ENCODE data around the gene BICD2. TPM values are rescaled to one million over a fixed set of nuclear protein-coding genes. Genes with fewer than 3 reads are reported as not detected.

The BICD2 gene
- total RNA-seq, 1 donor from 2014 or later, result 29.2 TPM

DNA sequence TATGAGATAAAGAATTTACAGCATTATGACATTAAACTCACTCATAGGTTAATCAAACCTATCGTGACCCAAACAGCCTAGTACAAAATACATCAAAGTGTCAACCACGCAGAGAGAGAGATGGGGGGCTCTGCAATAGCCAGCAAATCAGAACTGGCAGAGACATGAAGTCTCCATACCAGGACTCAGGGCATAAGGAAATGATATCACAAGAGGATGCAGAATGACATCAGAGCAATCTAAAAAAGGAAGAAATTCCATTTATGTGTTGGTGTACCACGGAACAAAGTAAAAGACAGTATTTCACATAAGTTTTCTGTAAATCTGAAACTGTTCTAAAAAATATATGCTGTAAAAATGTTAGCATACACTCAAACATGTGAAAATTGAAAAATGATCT is 24.6 kb downstream of the BICD2 start:
- peak overlapping the region in 1 of 3 donors; percentile 7 for H3K9ac ChIP-seq (ENCODE audit: low read depth in 1 of 3, low read length in 3 of 3)
- H3K4me1 ChIP-seq (ENCODE audit: control insufficient read depth in 3 of 3, insufficient read depth in 3 of 3, low read length in 3 of 3), result peaks cover 43 to 58% (median 46%) of the 10 kb centered on the region in 3 donors
- no peaks in the 10 kb centered on the region for H3K36me3 ChIP-seq (ENCODE audit: control insufficient read depth in 3 of 3, insufficient read depth in 3 of 3, low read length in 3 of 3)
- peak overlapping the region; percentile 23 for H3K27ac ChIP-seq (ENCODE audit: low read depth, low read length)
- H3K27me3 ChIP-seq (ENCODE audit: control insufficient read depth in 3 of 3, insufficient read depth in 3 of 3, low read length in 3 of 3), result no peaks in the 10 kb centered on the region
- H3K9me3 ChIP-seq (ENCODE audit: control insufficient read depth in 3 of 3, low read length in 3 of 3), result no peaks in the 10 kb centered on the region
- H3K4me3 ChIP-seq (ENCODE audit: low read length in 3 of 3), result no peak overlapping the region

DNA sequence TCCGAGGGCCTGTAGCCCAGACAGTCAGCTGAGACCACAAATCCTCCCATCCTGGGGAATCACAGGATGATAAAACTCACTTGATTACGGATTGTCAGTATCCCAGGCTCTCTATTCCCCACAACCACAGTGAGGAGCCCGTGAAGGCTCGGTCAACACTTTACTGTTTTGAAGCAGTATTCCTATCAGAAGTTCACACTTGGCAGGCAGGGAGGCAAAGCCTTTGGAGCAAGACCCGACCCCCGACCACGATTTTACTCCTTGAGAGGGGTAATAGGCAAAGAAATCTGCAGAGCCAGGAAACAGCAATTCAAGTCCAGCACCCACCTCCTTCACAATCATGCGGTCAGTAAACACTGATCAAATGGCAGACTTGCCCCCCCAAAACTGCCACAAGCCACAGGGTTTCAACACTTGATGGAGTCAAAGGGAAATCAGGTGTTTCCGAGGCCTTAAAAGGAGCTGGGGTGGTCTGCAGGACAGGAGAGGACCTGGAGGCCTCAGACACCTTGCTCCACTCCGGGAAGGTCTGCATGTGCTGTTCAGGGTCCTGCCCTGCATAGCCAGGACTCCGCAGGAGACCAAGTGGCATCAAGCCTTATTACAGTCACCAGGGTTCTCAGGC is 25.2 kb downstream of the BICD2 start:
- no peaks in the 10 kb centered on the region for H3K9me3 ChIP-seq (ENCODE audit: control insufficient read depth in 3 of 3, low read length in 3 of 3)
- peak overlapping the region; percentile 26 for H3K27ac ChIP-seq (ENCODE audit: low read depth, low read length)
- H3K4me3 ChIP-seq (ENCODE audit: low read length in 3 of 3), result no peak overlapping the region
- no peaks in the 10 kb centered on the region for H3K36me3 ChIP-seq (ENCODE audit: control insufficient read depth in 3 of 3, insufficient read depth in 3 of 3, low read length in 3 of 3)
- no peaks in the 10 kb centered on the region for H3K27me3 ChIP-seq (ENCODE audit: control insufficient read depth in 3 of 3, insufficient read depth in 3 of 3, low read length in 3 of 3)
- peak overlapping the region in 1 of 3 donors; percentile 11 for H3K9ac ChIP-seq (ENCODE audit: low read depth in 1 of 3, low read length in 3 of 3)
- peaks cover 43 to 63% (median 46%) of the 10 kb centered on the region in 3 donors for H3K4me1 ChIP-seq (ENCODE audit: control insufficient read depth in 3 of 3, insufficient read depth in 3 of 3, low read length in 3 of 3)

DNA sequence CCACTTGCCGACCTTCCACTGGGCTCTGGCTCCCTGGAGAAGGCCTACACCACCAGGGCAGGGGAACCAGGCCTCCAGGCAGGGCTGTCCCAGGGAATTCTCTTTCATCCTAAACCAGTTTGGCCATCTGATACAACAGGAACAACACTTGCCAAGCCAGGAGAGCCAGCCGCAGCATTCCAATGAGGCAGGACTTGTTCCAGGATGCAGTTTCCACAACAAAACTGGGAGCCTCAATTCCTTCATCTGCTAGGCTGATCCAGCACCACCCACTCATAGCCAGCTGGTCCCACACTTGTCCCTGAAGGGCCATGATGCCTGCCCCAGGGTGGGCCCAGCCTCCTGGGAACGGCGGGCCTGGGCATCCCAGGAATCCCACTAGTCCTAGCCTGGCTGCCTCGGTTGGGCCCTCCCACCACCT is 26.0 kb downstream of the BICD2 start:
- Histone ChIP-seq H3K27ac (ENCODE audit: low read depth, low read length) (peak overlapping the region; percentile 26), H3K36me3 (ENCODE audit: control insufficient read depth in 3 of 3, insufficient read depth in 3 of 3, low read length in 3 of 3) (no peaks in the 10 kb centered on the region), H3K27me3 (ENCODE audit: control insufficient read depth in 3 of 3, insufficient read depth in 3 of 3, low read length in 3 of 3) (no peaks in the 10 kb centered on the region), H3K4me1 (ENCODE audit: control insufficient read depth in 3 of 3, insufficient read depth in 3 of 3, low read length in 3 of 3) (peaks cover 43 to 63% (median 46%) of the 10 kb centered on the region in 3 donors), H3K4me3 (ENCODE audit: low read length in 3 of 3) (no peak overlapping the region), H3K9ac (ENCODE audit: low read depth in 1 of 3, low read length in 3 of 3) (peak overlapping the region in 1 of 3 donors; percentile 40), H3K9me3 (ENCODE audit: control insufficient read depth in 3 of 3, low read length in 3 of 3) (no peaks in the 10 kb centered on the region)

DNA sequence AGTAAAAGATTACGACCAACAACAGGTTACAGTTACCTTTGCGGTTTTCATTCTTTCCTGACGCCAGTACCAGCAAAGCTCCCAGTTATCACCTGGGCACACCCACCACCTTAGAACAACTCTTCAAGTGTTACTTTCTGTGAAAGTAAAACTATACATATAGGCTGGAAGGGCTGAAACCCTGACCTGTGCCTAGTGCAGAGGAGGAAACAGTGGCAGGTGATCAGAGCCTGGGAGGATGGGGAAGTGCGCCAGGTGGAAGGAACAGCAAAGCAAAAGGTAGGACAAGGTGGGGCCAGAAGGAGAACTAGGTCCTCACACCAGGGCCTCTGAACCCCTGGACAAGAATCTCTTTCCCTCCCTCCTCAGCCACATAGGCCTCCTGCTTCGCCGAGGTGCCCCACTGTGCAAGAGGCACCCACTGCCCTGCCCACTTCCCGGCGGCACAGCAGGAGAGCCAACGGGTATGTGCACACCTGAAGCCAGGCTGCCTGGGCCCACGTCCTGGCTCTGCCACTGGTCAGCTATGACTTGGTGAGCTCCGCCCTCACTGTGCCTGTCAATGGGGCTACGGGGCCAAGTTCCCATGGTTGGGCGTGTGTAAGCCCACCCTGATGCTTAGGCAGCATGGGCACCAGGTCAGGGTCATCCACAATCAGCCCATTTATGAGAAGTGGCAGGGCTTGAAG is 26.9 kb downstream of the BICD2 start:
- H3K4me3 ChIP-seq (ENCODE audit: low read length in 3 of 3), result no peak overlapping the region
- H3K9me3 ChIP-seq (ENCODE audit: control insufficient read depth in 3 of 3, low read length in 3 of 3), result no peaks in the 10 kb centered on the region
- peaks cover 43 to 63% (median 46%) of the 10 kb centered on the region in 3 donors for H3K4me1 ChIP-seq (ENCODE audit: control insufficient read depth in 3 of 3, insufficient read depth in 3 of 3, low read length in 3 of 3)
- H3K27me3 ChIP-seq (ENCODE audit: control insufficient read depth in 3 of 3, insufficient read depth in 3 of 3, low read length in 3 of 3), result no peaks in the 10 kb centered on the region
- H3K36me3 ChIP-seq (ENCODE audit: control insufficient read depth in 3 of 3, insufficient read depth in 3 of 3, low read length in 3 of 3), result no peaks in the 10 kb centered on the region
- H3K9ac ChIP-seq (ENCODE audit: low read depth in 1 of 3, low read length in 3 of 3), result no peak overlapping the region
- peak overlapping the region; percentile 11 for H3K27ac ChIP-seq (ENCODE audit: low read depth, low read length)

DNA sequence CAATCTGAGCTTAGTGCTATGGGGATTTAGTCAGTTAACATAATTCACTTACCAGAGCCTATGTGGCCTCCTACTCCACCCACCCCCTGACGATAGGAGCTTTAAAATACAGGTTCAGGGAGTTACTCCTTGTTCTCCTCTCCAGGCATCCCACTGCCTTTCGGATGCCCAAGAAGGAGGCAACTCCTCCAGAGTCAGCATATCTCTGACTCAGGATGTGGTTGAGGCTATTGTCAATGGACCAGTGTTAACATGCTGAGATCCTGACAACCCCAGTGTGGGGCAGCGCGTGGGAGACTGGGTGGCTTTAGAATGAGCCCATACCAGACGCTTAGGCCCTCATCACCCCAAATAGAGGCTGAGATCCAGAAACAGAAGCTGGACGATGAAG is 27.4 kb downstream of the BICD2 start:
- H3K4me1 ChIP-seq (ENCODE audit: control insufficient read depth in 3 of 3, insufficient read depth in 3 of 3, low read length in 3 of 3), result peaks cover 43 to 63% (median 46%) of the 10 kb centered on the region in 3 donors
- peak overlapping the region; percentile 8 for H3K27ac ChIP-seq (ENCODE audit: low read depth, low read length)

DNA sequence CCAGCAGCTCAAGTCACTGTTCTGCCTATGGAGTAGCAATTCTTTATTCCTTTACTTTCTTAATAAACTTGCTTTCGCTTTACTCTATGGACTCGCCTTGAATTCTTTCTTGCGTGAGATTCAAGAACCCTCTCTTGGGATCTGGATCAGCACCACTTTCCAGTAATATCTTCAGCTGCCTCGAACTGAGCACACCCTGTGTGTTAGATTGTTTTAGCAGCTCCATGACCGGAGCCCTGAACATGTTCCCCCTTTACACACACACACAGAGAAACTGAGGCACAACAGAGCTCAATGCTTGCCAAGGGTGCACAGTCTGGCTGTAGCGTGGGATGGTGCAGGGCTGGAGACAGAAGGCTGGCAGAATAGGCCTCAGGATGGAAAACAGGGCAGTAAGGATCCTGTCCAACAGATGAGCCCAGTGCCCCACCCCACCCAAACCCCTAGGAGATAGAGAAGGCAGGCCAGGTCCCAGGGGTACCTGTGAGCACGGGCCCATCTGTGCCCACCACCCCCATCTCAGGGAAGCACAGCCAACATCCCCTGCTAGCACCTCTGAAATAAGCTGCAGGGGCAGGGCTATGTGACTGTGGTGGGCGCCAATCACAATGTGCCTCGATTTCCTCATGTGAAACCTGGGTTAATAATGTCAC is 27.9 kb downstream of the BICD2 start:
- peak overlapping the region in 1 of 3 donors; percentile 23 for H3K9ac ChIP-seq (ENCODE audit: low read depth in 1 of 3, low read length in 3 of 3)
- no peaks in the 10 kb centered on the region for H3K9me3 ChIP-seq (ENCODE audit: control insufficient read depth in 3 of 3, low read length in 3 of 3)
- no peaks in the 10 kb centered on the region for H3K27me3 ChIP-seq (ENCODE audit: control insufficient read depth in 3 of 3, insufficient read depth in 3 of 3, low read length in 3 of 3)
- H3K27ac ChIP-seq (ENCODE audit: low read depth, low read length), result peak overlapping the region; percentile 8
- peak overlapping the region in 1 of 3 donors; percentile 11 for H3K4me3 ChIP-seq (ENCODE audit: low read length in 3 of 3)
- H3K4me1 ChIP-seq (ENCODE audit: control insufficient read depth in 3 of 3, insufficient read depth in 3 of 3, low read length in 3 of 3), result peaks cover 43 to 63% (median 46%) of the 10 kb centered on the region in 3 donors
- no peaks in the 10 kb centered on the region for H3K36me3 ChIP-seq (ENCODE audit: control insufficient read depth in 3 of 3, insufficient read depth in 3 of 3, low read length in 3 of 3)

More for the DNA sequence above, 27.4 kb downstream of the BICD2 start:
- Histone ChIP-seq H3K4me3 (ENCODE audit: low read length in 3 of 3) (no peak overlapping the region), H3K9me3 (ENCODE audit: control insufficient read depth in 3 of 3, low read length in 3 of 3) (no peaks in the 10 kb centered on the region), H3K27me3 (ENCODE audit: control insufficient read depth in 3 of 3, insufficient read depth in 3 of 3, low read length in 3 of 3) (no peaks in the 10 kb centered on the region), H3K36me3 (ENCODE audit: control insufficient read depth in 3 of 3, insufficient read depth in 3 of 3, low read length in 3 of 3) (no peaks in the 10 kb centered on the region), H3K9ac (ENCODE audit: low read depth in 1 of 3, low read length in 3 of 3) (no peak overlapping the region)

DNA sequence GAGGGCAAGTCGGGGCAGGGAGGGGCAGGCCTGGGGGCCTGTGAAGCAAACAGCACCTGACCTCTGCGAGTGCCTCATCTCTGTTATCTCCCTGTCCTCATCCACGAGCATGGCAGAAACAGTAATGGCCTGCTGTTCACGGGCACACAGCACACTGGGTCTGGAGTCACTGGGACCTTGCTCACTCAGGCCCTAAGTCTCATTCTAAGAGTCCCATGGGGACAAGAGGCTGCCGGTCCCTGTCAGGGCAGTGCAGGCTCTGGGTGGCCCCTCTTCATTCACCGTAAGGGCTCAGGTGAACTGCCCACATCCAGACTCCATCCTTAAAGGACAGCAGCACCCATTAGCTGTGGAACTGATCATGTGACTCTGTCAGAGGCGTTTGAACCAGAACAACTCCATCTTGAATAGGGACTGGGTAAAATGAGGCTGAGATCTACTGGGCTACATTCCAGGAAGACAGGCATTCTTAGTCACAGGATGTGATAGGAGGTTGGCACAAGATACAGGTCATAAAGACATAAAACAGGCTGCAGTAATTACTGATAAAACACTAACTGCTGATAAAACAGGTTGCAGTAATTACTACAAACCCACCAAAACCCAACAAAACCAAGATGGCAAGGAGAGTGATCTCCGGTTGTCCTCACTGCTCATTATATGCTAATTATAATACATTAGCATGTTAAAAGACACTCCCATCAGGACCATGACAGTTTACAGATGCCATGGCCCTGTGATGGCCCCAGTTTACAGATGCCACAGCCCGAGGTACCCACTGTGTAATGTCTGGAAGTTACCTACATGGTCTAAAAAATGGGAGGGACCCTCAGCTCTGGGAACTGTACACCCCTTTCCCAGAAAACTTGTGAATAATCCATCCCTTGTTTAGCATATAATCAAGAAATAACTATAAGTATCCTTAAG is 28.7 kb downstream of the BICD2 start:
- no peaks in the 10 kb centered on the region for H3K27me3 ChIP-seq (ENCODE audit: control insufficient read depth in 3 of 3, insufficient read depth in 3 of 3, low read length in 3 of 3)
- no peaks in the 10 kb centered on the region for H3K36me3 ChIP-seq (ENCODE audit: control insufficient read depth in 3 of 3, insufficient read depth in 3 of 3, low read length in 3 of 3)
- no peak overlapping the region for H3K9ac ChIP-seq (ENCODE audit: low read depth in 1 of 3, low read length in 3 of 3)
- H3K27ac ChIP-seq (ENCODE audit: low read depth, low read length), result no peak overlapping the region
- H3K9me3 ChIP-seq (ENCODE audit: control insufficient read depth in 3 of 3, low read length in 3 of 3), result no peaks in the 10 kb centered on the region
- H3K4me1 ChIP-seq (ENCODE audit: control insufficient read depth in 3 of 3, insufficient read depth in 3 of 3, low read length in 3 of 3), result peaks cover 41 to 61% (median 41%) of the 10 kb centered on the region in 3 donors
- no peak overlapping the region for H3K4me3 ChIP-seq (ENCODE audit: low read length in 3 of 3)

DNA sequence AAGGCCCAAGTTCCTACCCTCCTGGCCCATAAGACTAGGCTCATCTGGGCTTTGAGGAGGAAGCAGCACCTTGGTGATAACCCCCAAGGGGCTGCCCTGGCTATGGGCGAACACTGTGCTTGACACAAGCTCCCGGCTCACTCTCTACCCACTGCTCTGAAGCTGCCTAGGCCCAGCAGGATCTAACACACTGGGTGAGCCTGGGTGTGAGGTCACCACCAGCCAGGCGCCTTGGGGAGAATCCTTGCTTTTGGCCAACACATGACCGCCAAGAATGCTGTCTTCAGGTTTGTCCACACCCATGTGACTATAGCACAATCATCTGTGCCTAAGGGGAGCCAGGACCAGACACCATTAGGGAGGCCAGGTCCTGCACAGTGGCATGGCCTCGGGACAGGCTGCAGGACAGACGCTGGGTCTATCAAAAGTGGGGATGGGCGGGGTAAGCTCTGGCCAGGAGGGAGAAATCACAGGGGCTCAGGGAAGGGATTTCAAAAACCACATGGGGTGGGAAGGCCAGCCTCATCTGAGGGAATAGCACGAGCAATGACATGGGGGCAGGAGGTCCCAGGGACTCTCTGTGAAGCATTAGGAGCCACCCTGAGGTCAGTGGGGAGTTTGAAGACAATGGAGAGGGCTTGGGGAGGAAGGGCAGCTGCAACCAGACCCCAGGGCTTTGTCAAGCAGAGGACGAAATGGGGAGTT is 29.6 kb downstream of the BICD2 start:
- no peaks in the 10 kb centered on the region for H3K36me3 ChIP-seq (ENCODE audit: control insufficient read depth in 3 of 3, insufficient read depth in 3 of 3, low read length in 3 of 3)
- H3K4me1 ChIP-seq (ENCODE audit: control insufficient read depth in 3 of 3, insufficient read depth in 3 of 3, low read length in 3 of 3), result peaks cover 33 to 54% (median 41%) of the 10 kb centered on the region in 3 donors
- no peak overlapping the region for H3K4me3 ChIP-seq (ENCODE audit: low read length in 3 of 3)
- H3K27ac ChIP-seq (ENCODE audit: low read depth, low read length), result no peak overlapping the region
- H3K27me3 ChIP-seq (ENCODE audit: control insufficient read depth in 3 of 3, insufficient read depth in 3 of 3, low read length in 3 of 3), result no peaks in the 10 kb centered on the region
- no peak overlapping the region for H3K9ac ChIP-seq (ENCODE audit: low read depth in 1 of 3, low read length in 3 of 3)
- no peaks in the 10 kb centered on the region for H3K9me3 ChIP-seq (ENCODE audit: control insufficient read depth in 3 of 3, low read length in 3 of 3)

DNA sequence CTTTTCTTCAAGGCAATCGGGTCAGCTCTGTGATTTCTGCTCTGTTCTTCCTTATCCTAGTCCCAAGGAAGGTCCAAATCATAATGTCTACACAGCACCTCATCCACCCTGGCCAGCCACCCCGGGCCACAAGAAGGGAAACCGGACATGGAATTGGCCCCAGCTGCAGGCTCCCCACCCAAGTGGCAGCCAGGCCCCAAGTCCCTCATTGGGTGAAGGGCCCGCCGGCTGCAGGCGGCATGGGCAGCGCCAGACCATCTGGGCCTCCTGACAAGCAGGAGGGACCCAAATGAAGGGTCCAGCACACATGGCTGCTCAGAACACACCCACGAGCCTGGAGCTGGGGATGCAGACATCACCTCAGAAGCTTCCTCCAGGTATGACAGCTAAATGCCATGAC is 33.7 kb downstream of the BICD2 start:
- no peaks in the 10 kb centered on the region for H3K9me3 ChIP-seq (ENCODE audit: control insufficient read depth in 3 of 3, low read length in 3 of 3)
- no peak overlapping the region for H3K27ac ChIP-seq (ENCODE audit: low read depth, low read length)
- H3K9ac ChIP-seq (ENCODE audit: low read depth in 1 of 3, low read length in 3 of 3), result peak overlapping the region in 1 of 3 donors; percentile 25
- H3K27me3 ChIP-seq (ENCODE audit: control insufficient read depth in 3 of 3, insufficient read depth in 3 of 3, low read length in 3 of 3), result no peaks in the 10 kb centered on the region
- peaks cover 8 to 38% (median 26%) of the 10 kb centered on the region in 3 donors for H3K4me1 ChIP-seq (ENCODE audit: control insufficient read depth in 3 of 3, insufficient read depth in 3 of 3, low read length in 3 of 3)
- peaks cover 12 to 16% (median 14%) of the 10 kb centered on the region in 3 donors for H3K36me3 ChIP-seq (ENCODE audit: control insufficient read depth in 3 of 3, insufficient read depth in 3 of 3, low read length in 3 of 3)
- H3K4me3 ChIP-seq (ENCODE audit: low read length in 3 of 3), result no peak overlapping the region

All from skeletal muscle tissue (tissue), 4 donors.